Measurements from ENCODE around the gene NRBF2.

GRCh38 chr10:63164166-63164623 lies 31.1 kb downstream of the NRBF2 start:
- TF ChIP-seq, protein P1, sequence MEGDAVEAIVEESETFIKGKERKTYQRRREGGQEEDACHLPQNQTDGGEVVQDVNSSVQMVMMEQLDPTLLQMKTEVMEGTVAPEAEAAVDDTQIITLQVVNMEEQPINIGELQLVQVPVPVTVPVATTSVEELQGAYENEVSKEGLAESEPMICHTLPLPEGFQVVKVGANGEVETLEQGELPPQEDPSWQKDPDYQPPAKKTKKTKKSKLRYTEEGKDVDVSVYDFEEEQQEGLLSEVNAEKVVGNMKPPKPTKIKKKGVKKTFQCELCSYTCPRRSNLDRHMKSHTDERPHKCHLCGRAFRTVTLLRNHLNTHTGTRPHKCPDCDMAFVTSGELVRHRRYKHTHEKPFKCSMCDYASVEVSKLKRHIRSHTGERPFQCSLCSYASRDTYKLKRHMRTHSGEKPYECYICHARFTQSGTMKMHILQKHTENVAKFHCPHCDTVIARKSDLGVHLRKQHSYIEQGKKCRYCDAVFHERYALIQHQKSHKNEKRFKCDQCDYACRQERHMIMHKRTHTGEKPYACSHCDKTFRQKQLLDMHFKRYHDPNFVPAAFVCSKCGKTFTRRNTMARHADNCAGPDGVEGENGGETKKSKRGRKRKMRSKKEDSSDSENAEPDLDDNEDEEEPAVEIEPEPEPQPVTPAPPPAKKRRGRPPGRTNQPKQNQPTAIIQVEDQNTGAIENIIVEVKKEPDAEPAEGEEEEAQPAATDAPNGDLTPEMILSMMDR (IDR thresholded peaks at IDR 0.05) = no peak
- TF ChIP-seq ZFX (IDR thresholded peaks at IDR 0.05; ENCODE audit: borderline replicate concordance) = no peak

Data from 22Rv1 (cell line).